CD4-positive, alpha-beta T cell treated with Interleukin-10 for 1 hour (primary cell): ENCODE data around the gene CCDC85B.
A peak's percentile ranks its signal among the peaks of the same experiment; 100 is the strongest.

Source experiments
- DNase-seq: peaks from one replicate; pipeline ENCODE4 v3.0.0-alpha.2; 2020

Gene CCDC85B

GRCh38 chr11:65912845-65913244, 22.4 kb downstream of the CCDC85B start:
- no peak for DNase-seq

DNA sequence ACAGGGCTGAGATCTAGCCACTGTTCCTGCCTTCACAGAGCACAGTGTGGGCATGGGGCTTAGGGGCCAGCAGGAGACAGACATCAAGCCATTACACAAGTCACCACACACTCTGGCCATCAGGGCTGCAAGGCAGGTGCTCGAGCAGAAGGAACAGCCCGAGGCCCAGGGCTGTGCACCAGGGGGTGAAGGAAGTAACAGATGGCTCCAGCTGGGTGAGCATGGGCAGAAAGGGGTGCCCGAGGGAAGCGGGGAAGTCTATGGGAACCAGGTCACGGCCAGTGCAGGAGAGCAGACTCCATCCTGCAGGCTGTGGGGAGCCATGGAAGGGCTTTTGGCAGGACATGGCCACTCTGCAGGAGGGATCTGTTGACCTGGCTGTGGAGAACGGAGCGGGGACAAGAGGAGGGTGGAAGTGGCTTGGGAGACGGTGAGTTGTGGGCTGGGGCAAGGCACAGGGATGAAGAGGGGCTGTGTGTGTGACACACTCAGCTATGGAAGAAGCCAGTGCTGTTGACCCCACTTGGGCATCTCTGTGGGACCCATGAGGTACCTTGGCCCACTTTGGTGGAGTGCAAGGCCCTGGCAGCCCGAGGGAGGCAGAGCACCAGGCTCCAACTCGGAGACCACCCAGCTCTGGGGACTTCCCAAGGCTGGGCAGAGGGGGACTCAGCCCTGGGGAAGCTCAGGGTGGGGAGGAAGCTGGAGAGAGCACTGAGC, 24.8 kb downstream of the CCDC85B start:
- no peak for DNase-seq

DNA sequence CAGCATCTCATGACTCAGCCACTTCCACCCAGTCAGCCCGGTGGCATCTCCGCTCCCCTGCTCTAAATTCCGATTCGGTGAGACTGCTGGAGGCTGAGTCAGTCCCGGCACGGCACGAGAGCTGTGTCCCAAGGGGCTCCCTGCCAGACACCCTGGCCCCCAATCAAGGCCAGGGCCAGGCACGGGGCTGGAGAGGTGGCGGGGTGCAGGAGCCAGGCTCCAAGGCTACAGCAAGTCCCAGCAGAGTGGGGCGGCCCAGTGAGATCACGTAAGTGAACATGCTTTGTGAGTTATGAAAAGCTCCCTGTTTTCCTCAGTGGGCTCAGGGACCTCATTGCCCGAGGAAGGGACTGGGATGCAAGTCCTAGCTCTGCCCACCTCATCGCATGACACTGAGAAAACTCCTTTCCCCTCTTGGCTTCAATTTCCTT, 25.4 kb downstream of the CCDC85B start:
- DNase-seq = no peak

DNA sequence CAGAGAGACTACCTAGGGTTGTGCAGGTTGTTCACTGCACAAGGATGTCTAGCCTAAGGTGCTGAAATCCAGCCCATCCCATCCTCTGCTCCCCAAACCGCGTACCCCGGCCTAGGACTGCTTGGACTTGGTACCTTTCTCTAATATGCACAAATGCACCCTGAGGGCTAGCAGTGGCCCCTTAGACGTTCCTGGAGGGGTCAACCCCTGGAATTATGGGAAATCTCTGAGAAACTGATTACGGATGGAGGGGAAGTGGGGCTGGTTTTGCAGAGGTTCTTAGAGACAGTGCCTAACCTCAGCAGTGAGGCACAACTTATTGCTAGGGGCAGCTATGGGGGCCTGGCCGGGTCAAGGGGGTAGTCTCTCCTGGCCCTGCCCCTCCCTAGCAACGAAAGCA, 25.9 kb downstream of the CCDC85B start:
- DNase-seq = no peak

- no peak for DNase-seq
These were observed 26.6 kb downstream of the CCDC85B start for GRCh38 chr11:65917077-65917433.

GRCh38 chr11:65917434-65918210, 27.1 kb downstream of the CCDC85B start:
- DNase-seq = no peak

- DNase-seq = no peak
These were observed 28.0 kb downstream of the CCDC85B start, which contains the start of gene C11orf68 for GRCh38 chr11:65918211-65919140. Gene C11orf68, minus strand, starts transcription at chr11:65919062. Its CDS starts 31 bp downstream, at chr11:65919031.

- DNase-seq = peak; percentile 98
These were observed 28.7 kb downstream of the CCDC85B start, which contains the start of gene DRAP1 for GRCh38 chr11:65919141-65919572. Gene DRAP1, plus strand, starts transcription at chr11:65919426. Its CDS starts 76 bp downstream, at chr11:65919502.

GRCh38 chr11:65919573-65920371, 29.3 kb downstream of the CCDC85B start:
- peak; percentile 71 for DNase-seq

DNA sequence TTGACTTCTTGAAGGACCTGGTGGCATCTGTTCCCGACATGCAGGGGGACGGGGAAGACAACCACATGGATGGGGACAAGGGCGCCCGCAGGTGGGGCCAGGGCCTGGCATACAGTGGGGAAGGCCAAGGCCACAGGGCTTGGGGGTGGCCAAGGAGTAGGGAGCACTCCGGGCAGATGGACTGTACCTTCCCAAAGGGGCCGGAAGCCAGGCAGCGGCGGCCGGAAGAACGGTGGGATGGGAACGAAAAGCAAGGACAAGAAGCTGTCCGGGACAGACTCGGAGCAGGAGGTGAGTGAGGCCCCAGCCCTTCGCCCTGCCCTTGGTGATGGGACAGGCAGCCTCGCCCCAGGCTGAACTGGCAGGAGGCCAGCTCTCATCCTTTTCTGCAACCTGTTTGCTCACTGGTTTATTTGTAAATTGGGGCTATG, 29.9 kb downstream of the CCDC85B start:
- no peak for DNase-seq

DNA sequence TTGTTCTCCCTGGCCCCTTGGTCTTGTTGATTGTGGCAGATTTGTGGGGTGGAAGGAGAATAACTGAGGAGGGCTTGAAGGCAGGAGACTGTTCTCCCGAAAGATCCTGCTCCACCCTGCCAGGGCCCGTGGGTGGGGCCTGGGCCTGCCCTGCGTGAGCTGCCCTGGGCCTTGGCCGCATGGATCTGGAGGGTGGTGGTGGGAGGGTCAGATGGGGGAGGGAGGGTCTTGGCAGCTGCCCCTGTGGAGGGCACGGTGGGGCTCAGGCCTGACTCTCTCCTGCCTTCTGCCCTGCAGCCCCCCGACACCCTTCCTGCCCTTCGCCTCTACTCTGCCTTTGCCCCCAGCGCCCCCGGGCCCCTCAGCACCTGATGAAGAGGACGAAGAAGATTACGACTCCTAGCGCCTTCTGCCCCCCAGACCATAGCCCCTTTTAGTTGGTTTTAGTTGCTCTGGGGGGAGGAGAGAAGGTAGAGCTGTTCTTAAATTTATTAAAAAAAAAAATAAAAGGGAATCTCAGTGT, 30.6 kb downstream of the CCDC85B start:
- DNase-seq = no peak

DNA sequence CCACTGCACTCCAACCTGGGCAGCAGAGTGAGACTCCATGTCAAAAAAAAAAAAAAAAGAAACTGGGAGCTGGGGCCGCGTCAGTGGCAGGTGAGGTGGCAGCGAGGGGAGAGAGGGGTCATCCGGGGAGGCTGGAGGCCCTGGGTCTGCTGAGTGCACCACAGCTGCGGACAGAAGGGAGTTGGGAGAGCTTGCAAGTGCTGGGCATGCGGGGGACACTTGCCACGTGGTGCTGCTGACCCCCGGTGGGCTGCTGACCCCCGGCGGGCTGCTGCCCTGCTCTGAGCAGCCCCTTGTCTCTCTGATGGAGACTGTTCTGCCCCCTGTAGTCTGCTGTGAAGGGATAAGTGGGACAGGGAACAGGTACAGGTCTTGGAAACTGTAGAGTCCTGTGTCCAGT, 31.4 kb downstream of the CCDC85B start:
- no peak for DNase-seq

DNA sequence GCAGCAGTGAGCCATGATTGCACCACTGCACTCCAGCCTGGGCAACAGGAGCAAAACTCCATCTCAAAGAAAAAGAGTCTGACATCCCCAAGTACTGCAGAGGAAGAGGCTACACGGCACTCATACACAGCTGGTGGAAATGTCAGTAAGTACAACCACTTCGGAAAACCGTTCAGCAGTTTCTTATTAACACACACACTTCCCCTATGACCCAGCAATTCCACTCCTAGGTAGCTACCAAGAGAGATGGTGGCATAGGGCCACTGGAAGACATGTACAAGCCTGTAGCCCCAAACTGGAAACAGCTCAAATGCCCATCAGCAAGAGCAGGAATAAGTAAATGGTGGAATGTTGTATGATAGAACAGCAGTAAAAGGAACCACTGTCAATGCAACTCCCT, 32.1 kb downstream of the CCDC85B start:
- no peak for DNase-seq

DNA sequence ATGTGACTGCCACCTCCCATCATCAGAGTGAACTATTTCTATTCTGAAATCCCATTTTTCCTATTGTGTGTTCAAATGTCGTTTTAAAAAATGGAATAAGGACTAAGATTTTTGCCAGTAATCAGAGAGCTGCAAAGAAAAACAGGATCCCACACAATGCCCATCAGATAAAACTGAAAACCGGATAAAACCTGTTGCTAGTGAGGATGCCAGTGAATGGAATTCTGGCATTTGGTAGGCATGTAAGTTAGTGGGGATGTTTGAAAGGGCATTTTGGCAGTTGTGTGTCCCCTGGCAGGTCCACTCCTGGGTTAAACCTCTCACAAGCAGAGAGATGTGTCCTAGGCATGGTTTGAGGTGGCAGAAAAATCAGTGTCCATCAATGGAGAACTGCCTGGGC, 34.9 kb downstream of the CCDC85B start:
- no peak for DNase-seq

DNA sequence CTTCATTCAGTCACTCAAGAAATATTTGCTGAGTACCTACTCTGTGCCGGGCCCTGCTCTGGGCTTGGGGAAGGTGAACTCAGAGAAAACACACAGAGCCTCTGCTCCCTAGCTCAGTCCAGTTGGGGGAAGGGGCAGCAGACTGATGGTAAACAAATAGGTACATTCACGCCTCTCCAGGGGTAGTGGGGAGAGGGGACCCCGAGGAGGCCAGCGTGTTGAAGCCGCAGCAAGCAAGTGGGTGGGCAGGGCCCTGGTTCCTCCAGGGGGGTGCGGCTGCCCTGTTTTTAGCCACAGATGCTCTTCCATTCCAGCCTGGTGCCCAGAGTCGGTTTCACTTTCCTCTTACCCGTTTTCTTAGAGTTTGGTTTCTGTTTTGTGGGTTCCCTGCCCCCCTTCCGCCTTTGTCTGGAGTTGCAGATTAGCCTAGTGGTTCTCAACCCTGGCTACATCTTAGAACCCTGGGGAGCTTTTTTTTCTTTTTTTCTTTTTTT, 37.5 kb downstream of the CCDC85B start:
- peak; percentile 88 for DNase-seq

GRCh38 chr11:65928667-65929066, 38.2 kb downstream of the CCDC85B start:
- no peak for DNase-seq

GRCh38 chr11:65931773-65932557, 41.5 kb downstream of the CCDC85B start:
- no peak for DNase-seq

DNA sequence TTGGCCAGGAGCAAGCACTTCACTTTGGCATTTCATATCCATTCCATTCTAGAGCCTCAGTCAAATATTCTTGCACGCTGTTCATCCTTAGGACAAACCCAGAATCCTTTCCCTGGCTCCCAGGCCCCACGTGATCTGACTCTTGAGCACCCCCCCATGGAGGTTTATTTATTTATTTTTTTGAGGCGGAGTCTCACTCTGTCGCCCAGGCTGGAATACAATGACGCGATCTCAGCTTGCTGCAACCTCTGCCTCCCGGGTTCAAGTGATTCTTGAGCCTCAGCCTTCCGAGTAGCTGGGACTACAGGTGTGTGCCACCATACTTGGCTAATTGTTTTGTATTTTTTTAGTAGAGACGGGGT, 42.1 kb downstream of the CCDC85B start:
- DNase-seq = no peak

DNA sequence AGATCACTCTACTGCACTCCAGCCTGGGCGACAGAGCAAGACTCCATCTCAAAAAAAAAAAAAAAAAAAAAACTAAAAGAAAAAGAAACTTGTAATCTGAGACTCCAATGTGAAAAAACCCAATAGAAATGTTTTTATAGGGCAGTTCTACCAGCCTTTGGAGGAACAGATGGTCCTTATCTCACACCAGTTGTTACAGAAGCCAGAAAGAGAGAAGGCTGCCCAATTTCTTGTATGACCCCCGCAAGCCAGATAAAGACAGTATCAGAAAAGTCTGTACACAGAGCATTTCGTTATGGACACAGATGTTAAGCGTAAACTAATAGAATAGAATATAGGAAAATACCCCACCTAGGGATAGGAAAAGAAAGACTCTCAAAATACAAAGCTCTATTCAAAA, 43.5 kb downstream of the CCDC85B start:
- no peak for DNase-seq

DNA sequence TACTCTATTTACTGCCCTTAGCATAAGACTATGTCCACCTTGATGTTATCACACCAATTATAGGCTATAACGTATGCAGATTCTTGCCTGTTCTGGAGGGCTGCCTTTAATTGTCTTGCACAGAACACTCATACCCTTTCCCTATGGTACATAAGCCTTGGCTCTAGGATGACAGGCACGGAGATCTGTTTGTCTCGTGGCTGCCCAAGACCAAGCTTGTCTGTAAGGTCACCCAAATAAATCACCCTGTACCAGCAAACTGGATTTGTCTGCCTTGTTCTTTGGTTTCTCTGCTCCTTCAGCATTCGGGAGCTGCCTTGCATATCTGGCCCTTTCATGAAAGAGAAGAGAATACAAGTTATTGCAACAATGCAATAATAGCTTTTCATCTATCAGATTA, 47.3 kb downstream of the CCDC85B start:
- DNase-seq = no peak
